ENCODE measurements around the gene SLC44A5. TPM values are rescaled to one million over a fixed set of nuclear protein-coding genes. Genes with fewer than 3 reads are reported as not detected.

Gene SLC44A5
- total and polyA plus RNA-seq, 4 donors: 0.13 to 1.1 (median 0.22) TPM

DNA sequence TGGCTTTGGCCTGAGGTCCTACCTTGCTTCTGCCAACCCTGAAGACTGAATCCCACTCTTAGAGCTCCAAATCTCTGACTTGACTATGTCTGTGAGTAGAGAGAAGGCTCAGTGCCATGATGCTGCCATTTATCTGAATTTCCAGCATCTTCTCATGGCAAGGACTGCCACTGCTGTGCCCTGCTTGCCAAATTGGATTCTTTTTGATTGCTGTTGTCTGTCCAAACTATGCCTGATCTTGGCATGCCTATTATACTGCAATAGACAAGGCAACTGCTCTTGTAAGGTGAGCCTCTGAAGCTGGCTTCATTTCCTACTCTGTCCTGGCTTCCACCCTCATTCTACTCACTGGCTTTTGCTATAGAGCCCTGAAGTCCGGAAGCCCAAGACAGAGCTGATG is 210.2 kb downstream of the SLC44A5 start (continued):
- TF ChIP-seq, protein P1, sequence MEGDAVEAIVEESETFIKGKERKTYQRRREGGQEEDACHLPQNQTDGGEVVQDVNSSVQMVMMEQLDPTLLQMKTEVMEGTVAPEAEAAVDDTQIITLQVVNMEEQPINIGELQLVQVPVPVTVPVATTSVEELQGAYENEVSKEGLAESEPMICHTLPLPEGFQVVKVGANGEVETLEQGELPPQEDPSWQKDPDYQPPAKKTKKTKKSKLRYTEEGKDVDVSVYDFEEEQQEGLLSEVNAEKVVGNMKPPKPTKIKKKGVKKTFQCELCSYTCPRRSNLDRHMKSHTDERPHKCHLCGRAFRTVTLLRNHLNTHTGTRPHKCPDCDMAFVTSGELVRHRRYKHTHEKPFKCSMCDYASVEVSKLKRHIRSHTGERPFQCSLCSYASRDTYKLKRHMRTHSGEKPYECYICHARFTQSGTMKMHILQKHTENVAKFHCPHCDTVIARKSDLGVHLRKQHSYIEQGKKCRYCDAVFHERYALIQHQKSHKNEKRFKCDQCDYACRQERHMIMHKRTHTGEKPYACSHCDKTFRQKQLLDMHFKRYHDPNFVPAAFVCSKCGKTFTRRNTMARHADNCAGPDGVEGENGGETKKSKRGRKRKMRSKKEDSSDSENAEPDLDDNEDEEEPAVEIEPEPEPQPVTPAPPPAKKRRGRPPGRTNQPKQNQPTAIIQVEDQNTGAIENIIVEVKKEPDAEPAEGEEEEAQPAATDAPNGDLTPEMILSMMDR (IDR thresholded peaks at IDR 0.05; ENCODE audit: low read depth, low read length, missing input control): no peak
- no peak for TF ChIP-seq JUND (IDR thresholded peaks at IDR 0.05)

DNA sequence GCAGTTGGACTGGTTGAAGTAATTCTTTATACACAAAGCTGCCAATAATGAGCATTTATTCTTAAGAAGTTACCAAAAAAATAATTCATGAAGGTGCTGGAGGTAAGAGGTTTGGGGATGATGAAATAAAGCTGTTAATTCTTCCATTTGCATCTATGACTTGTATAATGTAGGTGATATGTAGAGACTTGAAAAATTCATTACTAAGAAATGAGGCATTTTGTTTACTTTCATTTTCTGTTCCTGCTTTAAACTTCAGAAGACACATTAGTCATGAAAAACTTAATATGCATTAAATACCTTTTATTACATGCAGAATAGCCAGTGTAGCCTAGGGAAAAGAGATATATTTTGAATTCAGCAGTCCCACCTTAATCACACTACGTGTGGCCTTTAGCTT is 214.2 kb downstream of the SLC44A5 start:
- H3K4me1 ChIP-seq (ENCODE audit: control insufficient read depth in 4 of 4, insufficient read depth in 4 of 4, low read length in 3 of 4): no peaks in the 10 kb centered on the region
- peaks cover 0 to 4% (median under 1%) of the 10 kb centered on the region in 4 donors for H3K9me3 ChIP-seq (ENCODE audit: control insufficient read depth in 4 of 4, low read length in 3 of 4)
- DNase-seq (ENCODE audit: low spot score): no peak
- no peak overlapping the region for H3K27ac ChIP-seq (ENCODE audit: low read depth in 1 of 2, low read length in 2 of 2)
- H3K9ac ChIP-seq (ENCODE audit: low read depth in 1 of 2, low read length in 2 of 2): no peak overlapping the region
- no peak overlapping the region for H3K4me3 ChIP-seq (ENCODE audit: low read depth in 1 of 3, low read length in 3 of 3)
- H3K27me3 ChIP-seq (ENCODE audit: control insufficient read depth in 4 of 4, insufficient read depth in 4 of 4, low read length in 3 of 4): no peaks in the 10 kb centered on the region
- H3K36me3 ChIP-seq (ENCODE audit: control insufficient read depth in 4 of 4, insufficient read depth in 3 of 4, low read depth in 1 of 4, low read length in 3 of 4): no peaks in the 10 kb centered on the region
- no peak for TF ChIP-seq JUND (IDR thresholded peaks at IDR 0.05)
- TF ChIP-seq FOXA1 (IDR thresholded peaks at IDR 0.05): no peak
- TF ChIP-seq HNF4G (IDR thresholded peaks at IDR 0.05): no peak
- TF ChIP-seq, protein P2, sequence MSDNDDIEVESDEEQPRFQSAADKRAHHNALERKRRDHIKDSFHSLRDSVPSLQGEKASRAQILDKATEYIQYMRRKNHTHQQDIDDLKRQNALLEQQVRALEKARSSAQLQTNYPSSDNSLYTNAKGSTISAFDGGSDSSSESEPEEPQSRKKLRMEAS (IDR thresholded peaks at IDR 0.05): no peak
- TF ChIP-seq, protein P3, sequence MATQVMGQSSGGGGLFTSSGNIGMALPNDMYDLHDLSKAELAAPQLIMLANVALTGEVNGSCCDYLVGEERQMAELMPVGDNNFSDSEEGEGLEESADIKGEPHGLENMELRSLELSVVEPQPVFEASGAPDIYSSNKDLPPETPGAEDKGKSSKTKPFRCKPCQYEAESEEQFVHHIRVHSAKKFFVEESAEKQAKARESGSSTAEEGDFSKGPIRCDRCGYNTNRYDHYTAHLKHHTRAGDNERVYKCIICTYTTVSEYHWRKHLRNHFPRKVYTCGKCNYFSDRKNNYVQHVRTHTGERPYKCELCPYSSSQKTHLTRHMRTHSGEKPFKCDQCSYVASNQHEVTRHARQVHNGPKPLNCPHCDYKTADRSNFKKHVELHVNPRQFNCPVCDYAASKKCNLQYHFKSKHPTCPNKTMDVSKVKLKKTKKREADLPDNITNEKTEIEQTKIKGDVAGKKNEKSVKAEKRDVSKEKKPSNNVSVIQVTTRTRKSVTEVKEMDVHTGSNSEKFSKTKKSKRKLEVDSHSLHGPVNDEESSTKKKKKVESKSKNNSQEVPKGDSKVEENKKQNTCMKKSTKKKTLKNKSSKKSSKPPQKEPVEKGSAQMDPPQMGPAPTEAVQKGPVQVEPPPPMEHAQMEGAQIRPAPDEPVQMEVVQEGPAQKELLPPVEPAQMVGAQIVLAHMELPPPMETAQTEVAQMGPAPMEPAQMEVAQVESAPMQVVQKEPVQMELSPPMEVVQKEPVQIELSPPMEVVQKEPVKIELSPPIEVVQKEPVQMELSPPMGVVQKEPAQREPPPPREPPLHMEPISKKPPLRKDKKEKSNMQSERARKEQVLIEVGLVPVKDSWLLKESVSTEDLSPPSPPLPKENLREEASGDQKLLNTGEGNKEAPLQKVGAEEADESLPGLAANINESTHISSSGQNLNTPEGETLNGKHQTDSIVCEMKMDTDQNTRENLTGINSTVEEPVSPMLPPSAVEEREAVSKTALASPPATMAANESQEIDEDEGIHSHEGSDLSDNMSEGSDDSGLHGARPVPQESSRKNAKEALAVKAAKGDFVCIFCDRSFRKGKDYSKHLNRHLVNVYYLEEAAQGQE (IDR thresholded peaks at IDR 0.05): no peak
- TF ChIP-seq, protein P4, sequence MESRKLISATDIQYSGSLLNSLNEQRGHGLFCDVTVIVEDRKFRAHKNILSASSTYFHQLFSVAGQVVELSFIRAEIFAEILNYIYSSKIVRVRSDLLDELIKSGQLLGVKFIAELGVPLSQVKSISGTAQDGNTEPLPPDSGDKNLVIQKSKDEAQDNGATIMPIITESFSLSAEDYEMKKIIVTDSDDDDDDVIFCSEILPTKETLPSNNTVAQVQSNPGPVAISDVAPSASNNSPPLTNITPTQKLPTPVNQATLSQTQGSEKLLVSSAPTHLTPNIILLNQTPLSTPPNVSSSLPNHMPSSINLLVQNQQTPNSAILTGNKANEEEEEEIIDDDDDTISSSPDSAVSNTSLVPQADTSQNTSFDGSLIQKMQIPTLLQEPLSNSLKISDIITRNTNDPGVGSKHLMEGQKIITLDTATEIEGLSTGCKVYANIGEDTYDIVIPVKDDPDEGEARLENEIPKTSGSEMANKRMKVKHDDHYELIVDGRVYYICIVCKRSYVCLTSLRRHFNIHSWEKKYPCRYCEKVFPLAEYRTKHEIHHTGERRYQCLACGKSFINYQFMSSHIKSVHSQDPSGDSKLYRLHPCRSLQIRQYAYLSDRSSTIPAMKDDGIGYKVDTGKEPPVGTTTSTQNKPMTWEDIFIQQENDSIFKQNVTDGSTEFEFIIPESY (IDR thresholded peaks at IDR 0.05): no peak
- 75% methylated on average over 1 of the region's 1 CpG for WGBS

DNA sequence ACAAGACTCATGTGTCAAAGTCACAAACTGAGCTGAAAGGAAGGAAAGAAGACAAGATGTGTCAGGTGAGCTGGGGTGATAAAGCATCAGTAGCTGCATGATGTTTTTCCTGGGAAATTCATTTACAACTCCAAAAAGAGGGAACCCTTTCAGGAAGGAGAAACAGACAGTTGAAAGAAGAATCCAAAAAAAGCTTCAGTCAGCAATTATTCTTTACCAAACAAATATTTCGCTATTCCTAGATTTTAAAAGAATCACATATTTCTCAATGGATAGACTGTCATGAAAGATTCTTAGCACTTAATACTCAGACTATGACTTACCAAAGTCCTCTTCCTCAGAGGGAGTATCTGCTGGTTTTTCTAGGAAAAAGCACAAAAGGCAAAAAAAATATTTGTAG is 214.7 kb downstream of the SLC44A5 start:
- peaks cover 0 to 4% (median 3%) of the 10 kb centered on the region in 4 donors for H3K9me3 ChIP-seq (ENCODE audit: control insufficient read depth in 4 of 4, low read length in 3 of 4)
- H3K9ac ChIP-seq (ENCODE audit: low read depth in 1 of 2, low read length in 2 of 2): no peak overlapping the region
- H3K4me3 ChIP-seq (ENCODE audit: low read depth in 1 of 3, low read length in 3 of 3): no peak overlapping the region
- 81% methylated on average over 1 of the region's 1 CpG for WGBS
- H3K4me1 ChIP-seq (ENCODE audit: control insufficient read depth in 4 of 4, insufficient read depth in 4 of 4, low read length in 3 of 4): no peaks in the 10 kb centered on the region
- DNase-seq (ENCODE audit: low spot score): no peak
- H3K36me3 ChIP-seq (ENCODE audit: control insufficient read depth in 4 of 4, insufficient read depth in 3 of 4, low read depth in 1 of 4, low read length in 3 of 4): no peaks in the 10 kb centered on the region
- no peaks in the 10 kb centered on the region for H3K27me3 ChIP-seq (ENCODE audit: control insufficient read depth in 4 of 4, insufficient read depth in 4 of 4, low read length in 3 of 4)
- H3K27ac ChIP-seq (ENCODE audit: low read depth in 1 of 2, low read length in 2 of 2): no peak overlapping the region
- TF ChIP-seq, protein P3 (IDR thresholded peaks at IDR 0.05): no peak
